Ecto neural progenitor cell (in vitro differentiated cells): ENCODE results near the gene SGCE.

Experiments used
- DNase-seq: peaks from one replicate; pipeline ENCODE4 v3.0.0-alpha.2; 2018; ENCODE audit warnings: low spot score

SGCE gene

DNA sequence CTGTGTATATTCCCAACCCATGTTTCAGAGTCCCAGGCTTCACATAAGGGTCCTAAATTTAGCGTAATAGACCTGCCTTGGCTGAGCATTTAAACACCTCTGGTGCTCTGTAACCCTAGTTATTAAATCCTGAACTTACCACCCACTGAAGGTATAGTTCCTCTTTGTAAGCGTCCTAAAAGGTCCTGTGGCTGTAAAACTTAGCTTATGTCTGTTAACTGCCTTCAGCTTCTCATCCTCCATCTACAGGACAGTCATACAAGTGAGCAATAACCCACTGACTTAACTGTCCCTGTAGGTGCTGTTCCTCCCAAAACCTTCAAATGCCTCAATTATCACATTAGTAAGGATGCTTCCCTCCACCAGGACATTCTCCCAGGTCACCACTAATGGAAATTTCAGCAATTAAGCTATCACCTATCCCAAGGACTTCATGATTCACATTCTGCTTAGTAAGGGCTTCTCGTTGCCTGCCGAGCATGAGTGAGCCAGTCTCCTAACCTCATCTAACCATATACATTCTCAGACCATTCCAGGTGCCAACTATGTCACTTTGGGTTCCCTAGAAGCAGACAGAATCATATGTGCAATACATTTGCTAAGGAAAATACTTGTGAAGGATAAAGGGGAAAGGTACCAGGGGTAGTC, 90.6 kb downstream of the SGCE start:
- DNase-seq: no peak

DNA sequence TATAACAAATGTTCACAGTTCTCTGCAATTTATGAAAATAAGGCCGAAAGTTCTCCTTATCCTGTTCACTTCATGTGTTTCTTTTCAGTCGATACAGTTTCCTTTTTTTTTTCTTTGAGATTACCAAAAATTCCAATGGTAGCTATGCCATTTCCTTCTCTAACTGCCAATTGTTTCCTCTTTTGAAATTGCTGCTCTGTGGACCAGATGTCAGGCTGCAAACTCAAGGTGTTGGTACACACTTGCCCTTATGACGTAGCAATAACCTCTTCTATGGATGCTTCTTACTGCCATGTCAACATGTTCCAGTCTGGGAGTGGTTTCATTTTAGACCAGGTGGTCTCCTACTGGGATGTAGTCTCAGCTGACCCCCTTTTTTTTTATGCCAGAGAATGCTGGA, 93.4 kb downstream of the SGCE start:
- DNase-seq: no peak

DNA sequence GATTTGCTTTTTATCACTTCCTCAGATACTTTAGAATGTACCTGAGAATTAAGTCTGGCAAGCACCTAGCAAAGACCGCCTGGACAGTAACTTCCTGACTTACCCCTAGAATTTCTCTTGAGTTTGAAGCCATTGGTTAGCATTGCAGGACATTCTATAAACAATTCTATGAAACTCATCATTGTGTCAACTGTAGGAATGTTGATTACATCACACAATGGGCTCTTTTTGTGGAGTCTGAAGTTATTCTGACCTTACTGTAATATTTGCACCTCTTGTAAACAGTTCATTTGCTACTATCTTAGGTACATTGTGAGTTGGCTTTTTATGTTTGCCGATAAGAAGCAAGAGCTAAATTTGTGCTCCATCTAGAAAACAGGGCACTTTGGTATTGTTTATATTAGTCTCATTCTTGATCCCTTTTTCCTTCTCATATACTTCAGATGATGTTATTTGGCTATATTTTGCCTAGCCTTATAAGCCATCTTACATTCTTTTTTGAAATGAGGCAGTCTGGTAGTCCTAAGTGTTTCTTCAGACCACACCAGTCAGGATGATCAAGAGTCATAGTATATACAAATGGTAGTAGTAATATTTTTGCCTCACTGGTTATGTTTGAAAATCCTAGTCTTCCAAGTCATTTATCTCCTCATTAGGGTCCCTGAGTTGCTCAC, 94.0 kb downstream of the SGCE start:
- no peak for DNase-seq

DNA sequence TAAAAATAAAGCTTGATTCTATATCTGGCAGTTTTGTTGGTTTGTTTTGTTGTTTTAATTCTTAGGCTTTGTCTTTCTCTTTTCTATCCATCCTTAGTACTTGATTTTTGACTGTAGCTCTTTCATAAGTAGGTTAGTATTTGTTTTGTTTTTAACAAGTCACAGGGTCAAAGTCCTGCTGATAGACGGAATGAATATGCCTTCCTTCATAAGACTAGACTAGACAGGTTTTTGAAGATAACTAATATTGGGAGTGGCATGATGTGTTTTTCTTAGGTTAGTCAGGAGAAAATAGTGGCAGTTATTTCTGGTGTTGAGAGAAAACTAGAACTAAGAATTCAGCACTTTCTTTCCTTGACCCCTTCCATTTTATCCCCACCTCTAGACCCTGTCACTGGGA, 96.0 kb downstream of the SGCE start:
- DNase-seq: no peak

DNA sequence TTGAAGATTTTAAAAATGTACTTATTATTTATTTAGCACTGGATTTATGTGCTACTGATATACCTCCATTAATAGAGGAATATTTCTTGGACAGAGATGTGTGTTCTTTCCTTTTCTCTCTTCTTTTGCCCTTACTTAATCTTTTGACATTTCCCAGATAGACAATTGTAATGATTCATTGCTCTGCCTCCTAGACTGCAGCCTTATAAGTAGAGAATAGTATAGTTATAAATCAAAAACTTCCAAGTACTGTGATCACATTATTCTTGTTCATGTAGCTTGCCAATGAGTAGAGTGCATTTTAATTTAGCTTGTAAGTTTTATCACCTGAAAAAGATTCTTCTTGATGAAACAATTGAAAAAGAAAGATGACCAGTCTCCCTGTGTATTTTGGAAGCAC, 98.7 kb downstream of the SGCE start:
- no peak for DNase-seq

DNA sequence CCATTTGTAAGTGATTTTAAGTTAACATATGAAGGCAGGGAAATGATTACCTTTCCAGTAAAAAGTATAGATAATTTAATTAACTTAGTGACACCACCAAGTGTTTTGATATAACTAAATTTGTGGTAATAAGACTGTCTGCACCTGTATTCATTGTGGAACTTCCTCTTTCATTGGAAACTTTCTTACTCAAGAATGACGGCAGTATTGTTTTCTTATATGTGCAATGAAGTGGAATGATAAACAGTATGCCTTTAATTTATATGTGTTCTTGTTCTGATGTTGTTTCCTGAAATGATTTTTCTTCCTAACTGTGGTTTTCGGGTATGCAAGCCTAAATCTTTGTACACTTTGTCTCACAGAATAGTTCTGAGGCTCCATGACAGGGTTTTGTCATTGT, 99.9 kb downstream of the SGCE start:
- DNase-seq: no peak

DNA sequence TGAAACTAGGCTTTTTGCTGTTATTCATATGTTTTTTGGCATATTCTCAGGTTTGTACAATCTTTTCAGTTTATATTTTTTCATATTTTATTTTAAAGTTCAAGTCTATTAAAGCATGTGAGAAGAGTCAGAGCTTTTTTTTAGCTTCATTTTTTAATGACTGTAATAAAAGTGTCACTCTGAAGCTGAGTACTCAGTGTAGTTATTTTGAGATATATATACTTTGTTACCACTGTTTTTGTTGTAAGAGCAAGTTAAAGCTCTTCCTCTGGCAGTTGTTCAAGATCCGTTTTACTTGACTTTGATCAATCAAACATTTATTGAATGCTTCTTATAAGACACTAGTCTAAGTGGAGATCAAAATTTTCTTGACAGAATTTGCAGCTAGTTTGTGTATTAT, 108.8 kb downstream of the SGCE start:
- no peak for DNase-seq

DNA sequence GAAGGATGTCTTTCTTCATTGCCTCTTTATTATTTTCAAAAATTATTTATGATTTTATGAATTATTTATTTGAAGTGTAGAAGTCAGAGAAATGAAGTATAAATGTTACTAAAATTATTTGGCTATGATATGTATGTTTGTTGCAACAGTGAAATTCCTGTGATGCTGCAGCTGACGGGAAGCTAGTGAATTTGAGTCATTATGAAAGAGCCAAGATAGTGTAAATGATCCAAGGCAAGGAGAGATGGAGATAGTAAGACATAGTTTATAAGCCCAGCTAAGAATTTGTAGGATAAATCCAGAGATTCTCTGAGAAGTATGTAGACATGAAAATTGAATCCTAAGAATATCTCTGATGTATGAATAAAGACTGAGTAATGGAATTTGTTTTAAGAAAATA, 115.5 kb downstream of the SGCE start:
- no peak for DNase-seq
